Measurements from ENCODE around the gene STPG1.

Gene STPG1

GRCh38 chr1:24369801-24370200, 43.8 kb downstream of the STPG1 start:
- no peak for DNase-seq

DNA sequence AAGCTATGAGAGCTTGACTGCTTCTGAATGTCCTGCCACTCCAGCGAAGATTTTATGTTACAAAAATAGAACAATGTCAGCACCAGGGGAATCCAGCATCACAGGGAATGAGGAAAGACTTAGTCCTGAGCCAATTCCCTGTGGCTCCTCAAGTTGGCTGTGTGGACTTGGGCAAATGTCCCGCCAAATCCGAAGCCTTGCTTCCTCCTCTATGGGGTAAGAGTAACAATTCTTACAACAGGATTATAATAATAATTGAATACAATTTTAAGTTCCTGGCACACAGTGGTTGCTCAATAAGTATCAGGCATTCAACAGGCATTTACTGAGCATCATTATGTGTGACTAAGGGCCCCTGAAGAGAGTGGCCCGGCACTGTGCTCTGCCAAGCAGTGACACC, 44.4 kb downstream of the STPG1 start:
- no peak for DNase-seq

DNA sequence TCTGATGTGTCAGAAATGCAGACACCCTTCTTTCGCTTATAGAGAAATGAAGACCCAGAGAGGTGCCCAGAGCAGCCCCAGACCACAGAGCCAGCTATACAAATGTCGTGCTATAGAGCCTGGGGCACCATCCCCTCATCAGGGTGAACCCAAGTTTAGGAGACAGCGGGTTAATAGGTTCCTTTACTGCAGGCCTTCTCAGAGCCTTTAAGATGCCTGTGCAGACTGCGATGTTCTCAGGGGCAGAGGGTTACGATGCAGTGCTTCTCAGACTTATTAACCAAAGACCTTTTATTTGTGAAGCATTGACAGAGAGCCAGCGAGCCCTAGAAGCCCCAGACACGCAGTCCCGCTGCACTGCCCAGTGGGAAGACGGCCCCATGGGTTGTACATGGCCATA, 46.9 kb downstream of the STPG1 start:
- DNase-seq: no peak

GRCh38 chr1:24364975-24365678, 48.5 kb downstream of the STPG1 start:
- DNase-seq: no peak

DNA sequence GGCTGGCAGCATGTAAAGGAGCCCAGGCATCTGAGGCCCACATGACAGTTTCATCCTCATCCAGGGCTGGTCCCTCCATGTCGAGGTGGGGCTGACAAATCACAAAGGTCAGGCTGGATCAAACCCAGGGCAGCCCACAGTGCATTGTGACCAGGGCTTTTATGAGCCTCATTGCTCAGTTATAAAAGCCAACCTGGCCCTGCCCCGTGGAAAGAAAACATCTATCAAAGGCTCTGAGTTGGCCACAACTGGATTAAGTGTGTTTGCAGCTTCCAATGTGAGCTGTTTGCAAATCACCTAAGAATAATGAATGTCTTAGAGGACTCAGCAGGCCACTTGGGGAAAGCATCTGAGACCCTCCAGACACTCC, 49.0 kb downstream of the STPG1 start:
- no peak for DNase-seq

DNA sequence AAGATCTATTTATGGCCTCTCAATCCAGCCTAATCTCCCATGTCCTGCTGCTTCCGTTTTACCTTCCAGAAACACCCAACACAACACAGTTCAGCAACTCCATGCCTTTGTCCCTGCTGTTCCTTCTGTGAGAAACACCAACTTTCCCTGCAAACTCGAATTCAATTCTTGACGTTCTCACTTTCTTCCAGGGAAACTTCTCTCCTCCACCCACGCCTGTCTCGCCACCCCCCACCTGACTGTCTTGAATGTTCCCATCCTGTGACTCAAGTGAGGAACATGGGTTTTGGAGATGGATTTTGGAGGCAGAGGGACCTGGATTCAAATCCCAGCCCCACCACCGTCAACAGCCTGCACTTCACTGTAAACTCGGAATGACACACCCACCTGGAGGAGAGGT, 49.6 kb downstream of the STPG1 start:
- DNase-seq: no peak

DNA sequence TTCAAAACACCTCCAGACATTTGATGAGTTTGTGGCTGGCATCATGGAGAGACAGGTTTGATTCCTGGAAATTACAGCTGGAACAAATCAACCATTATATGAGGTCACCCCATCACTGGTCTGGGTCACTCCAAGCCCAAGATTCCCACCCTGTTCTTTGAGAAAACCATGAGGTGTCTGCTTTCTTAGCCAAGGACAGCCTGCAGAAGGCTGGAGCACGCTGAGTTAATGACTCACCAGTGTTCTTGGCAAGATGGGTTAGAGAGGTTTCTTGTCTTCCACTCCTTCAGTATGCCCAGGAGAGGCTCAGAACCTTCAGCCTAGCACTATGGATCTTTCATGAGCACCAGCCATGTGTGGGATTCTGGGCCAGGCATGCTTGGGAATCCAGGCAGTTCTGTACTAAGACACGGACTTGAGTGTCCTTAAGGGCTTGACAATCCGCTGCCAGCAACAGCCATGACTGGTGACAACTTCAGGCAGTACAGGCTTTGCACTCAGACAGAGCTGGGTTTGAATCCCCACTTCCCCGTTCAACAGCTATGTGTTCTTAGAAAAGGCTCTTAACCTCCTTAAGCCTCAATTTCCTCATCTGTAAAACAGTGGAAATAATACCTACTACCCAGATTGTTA, 50.5 kb downstream of the STPG1 start:
- no peak for DNase-seq

- DNase-seq: no peak
Observed at GRCh38 chr1:24362396-24362795, 51.2 kb downstream of the STPG1 start.

DNA sequence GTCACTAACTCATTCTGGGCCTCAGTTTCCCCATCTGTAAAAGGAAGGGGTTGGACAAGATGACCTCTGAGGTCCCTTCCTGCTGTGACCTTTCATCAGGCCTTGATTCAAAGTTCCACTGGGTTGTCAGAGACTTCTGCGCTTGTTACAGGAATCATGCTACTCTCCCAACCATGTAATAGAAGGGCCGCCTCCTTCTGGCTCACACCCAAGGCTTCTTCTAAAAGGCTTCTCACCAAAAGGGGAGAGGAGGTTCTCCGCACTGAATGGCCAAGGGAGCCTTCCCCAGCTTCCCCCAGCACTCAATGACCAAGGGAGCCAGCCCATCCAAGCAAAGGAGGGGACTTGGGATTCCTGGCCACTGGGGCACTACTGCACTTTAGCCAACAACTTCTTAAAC, 51.8 kb downstream of the STPG1 start:
- DNase-seq: no peak

GRCh38 chr1:24360681-24361080, 52.9 kb downstream of the STPG1 start:
- no peak for DNase-seq

- DNase-seq: no peak
Observed at GRCh38 chr1:24357038-24357437, 56.5 kb downstream of the STPG1 start.

GRCh38 chr1:24355466-24355865, 58.1 kb downstream of the STPG1 start:
- DNase-seq: no peak

GRCh38 chr1:24353292-24353891, 60.2 kb downstream of the STPG1 start:
- no peak for DNase-seq

DNA sequence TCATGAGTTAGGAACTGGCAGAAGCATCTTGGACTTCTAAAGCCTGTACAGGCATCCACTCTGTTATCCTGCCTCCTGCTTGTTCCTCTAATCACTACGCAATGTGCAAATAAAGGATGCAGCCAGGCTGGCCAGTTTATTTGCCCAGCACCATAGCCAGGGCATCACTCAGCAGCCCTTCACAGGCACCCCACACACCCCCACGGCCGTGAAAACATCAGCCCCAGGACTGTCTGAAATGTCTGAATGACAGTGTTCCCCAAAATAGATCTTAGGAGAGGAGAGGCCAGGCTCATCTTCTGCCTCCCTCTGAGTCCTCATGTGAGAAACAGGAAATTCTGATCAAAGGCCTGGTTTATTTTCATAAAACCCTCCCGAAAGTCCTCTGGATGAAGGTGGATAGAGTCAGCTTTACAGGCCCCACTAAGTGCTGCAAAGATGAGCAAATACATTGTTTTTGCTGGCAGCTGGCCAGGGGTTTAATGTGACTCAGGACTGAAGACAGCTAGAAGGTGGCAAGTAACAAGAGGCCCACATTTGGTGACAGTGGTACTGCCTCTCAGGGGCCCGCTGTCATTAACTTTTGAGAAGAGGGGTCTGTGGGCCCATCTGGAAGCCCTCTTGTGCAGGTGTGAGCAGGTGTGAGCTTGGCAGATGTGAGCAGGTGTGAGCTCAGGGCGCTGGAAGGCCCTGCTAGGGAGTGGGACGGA, 61.5 kb downstream of the STPG1 start:
- no peak for DNase-seq

GRCh38 chr1:24351247-24351646, 62.3 kb downstream of the STPG1 start:
- DNase-seq: no peak

- no peak for DNase-seq
Observed at GRCh38 chr1:24349891-24350290, 63.7 kb downstream of the STPG1 start.

DNA sequence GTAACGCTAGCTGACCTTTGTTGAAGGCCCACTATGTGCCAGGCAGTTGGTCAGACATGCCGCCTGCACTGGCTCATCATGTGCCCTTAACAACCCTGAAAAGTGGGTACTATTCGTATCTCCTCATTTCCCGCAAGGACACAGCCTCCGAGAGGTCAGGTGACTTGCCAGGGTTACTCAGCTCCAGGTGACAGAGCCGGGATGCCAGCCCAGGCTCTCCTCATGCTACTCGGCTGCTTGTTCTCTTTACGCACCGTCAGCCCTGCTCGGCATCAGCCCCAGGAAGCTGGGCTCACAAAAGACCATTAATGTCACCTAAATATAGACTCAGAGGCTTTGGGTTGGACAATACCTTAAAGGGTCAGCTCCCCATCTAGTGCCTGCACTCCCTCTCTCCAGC, 65.4 kb downstream of the STPG1 start:
- no peak for DNase-seq

DNA sequence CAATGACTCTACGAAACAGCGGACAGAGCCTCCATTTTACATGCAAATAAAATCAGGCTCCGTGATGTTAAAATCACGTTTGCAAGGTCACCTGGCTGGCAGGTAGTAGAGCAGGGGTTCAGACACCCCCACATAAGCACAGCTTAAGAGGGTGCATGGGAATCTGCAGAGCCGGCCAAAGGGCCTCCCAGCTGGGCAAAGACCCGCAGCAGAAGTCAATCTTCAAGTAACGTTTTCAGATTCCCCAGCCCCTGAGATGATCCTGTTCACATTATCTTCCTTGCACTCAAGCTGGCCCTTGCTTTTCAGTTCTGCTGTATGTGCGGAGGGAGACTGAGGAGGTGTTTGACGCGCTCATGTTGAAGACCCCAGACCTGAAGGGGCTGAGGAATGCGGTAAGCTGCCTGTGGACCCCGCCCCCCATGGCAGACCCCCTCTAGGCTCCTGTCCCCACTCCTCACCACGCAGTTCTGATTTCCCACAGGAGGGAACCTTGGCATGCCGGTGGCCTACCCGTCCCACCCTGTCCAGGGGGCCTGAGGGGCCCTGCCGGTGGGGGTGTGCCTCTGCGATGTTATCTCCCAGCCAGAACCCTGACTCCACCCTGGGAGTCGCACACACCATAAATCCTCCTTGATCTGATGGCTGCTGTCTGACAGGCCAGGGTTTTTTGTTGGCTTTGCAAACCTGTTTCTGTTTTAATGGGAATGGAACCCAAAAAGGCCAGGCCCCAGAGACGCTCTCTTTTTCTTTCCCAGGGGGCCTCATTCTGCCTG, 66.2 kb downstream of the STPG1 start:
- no peak for DNase-seq

DNA sequence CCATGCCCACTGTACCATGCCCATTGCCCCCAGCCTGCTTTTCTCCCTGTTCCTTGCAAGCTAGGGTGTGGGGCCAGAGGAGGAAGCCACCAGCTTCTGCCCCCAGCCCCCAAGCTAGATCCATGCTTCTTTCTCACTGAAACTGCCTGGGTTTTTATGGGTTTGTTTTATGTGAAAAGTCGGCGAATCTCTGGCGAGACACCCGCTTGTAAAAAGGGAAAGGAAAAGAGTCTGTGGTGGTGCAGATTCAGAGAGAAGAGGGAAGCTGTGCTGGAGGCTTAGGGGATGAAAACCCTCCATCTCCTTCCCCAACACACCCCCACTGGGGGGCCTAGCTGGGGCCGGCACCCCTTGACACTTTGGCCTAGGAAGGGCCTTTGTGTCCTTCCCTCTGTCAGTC, 68.2 kb downstream of the STPG1 start:
- DNase-seq: no peak

GRCh38 chr1:24344090-24344742, 69.4 kb downstream of the STPG1 start:
- no peak for DNase-seq

DNA sequence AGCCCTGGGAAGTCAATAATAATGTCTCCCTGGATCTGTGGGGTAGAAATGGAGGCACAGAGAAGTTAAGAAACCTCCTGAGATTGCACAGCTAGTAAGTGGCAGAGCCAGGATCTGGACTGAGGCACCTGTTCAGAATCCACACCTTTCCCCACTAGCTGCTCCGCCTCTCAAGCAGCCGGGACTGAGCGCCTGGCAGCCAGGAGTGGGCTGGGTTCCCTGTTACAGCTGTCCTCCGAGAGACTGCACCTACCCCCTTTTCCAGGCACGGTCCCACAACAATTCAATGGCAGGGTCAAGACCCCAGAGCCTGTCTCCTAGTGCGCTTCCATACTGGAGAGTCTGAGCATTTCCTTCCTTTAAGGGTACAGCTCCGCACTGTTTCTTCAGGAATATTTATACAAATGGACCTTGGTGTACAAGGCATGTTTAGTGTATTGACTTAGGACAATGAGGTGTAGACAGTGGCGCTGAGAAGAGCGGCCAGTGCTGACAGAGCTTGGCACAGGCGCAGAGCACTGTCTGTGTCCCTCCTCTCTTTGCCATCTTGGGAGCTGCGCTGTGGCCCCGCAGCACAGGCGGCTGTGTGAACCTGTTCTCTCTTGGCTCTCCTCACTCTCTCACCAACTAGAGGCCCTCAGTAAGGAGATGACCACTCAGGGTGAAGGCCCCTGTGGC, 70.0 kb downstream of the STPG1 start:
- DNase-seq: no peak

DNA sequence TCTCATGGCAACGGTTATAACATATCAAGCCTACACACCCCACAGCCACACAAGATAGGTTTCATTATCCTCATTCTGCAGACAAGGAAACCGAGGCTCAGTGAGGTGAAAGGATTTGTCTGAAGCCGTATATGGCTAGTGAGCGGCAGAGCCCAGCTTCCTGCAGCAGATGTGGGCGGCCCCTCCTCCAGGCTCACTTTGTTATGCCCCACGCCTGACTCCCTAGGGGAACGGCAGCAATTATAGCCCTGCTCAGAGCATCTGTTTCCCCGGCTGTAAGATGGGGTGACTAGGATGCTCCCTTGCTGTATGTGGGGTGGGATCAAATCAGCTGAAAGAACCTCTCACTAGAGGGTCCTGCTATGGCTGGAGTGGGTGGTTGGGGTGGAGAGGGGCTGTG, 72.3 kb downstream of the STPG1 start:
- no peak for DNase-seq
